Astrocyte (in vitro differentiated cells and primary cell): Measurements from ENCODE around the gene HDAC1. TPM values are rescaled to one million over a fixed set of nuclear protein-coding genes. Genes with fewer than 3 reads are reported as not detected.

ENCODE experiments used
- DNase-seq: peaks from one replicate; pipeline ENCODE4 v3.0.0-alpha.2; 2010; ENCODE audit warnings: low read depth
- FAIRE-seq: peaks from 2 replicates; lab custom pipeline; 2011; peaks lifted over from hg19 to GRCh38; lab: Jason Lieb, UNC
- H2AFZ ChIP-seq: 2 replicates; pipeline ENCODE4 v1.6.0; 2012; ENCODE audit warnings: low read depth, low read length, inconsistent platforms
- H3K27ac ChIP-seq: 2 replicates; pipeline ENCODE4 v1.5.1; 2011; ENCODE audit warnings: low read depth, low read length, inconsistent platforms
- H3K27me3 ChIP-seq: 2 replicates; pipeline ENCODE4 v1.6.0; 2011; ENCODE audit warnings: low read length, inconsistent platforms; ENCODE audit not compliant: insufficient read depth
- H3K36me3 ChIP-seq: 2 replicates; pipeline ENCODE4 v1.5.1; 2011; ENCODE audit warnings: low read length, inconsistent platforms; ENCODE audit not compliant: insufficient read depth
- H3K4me1 ChIP-seq: 2 replicates; pipeline ENCODE4 v1.5.1; 2011; ENCODE audit warnings: low read length, inconsistent platforms; ENCODE audit not compliant: insufficient read depth
- H3K4me2 ChIP-seq: 2 replicates; pipeline ENCODE4 v1.6.0; 2012; ENCODE audit warnings: low read length, inconsistent platforms
- H3K4me3 ChIP-seq: 2 replicates; pipeline ENCODE4 v1.5.1; 2011; ENCODE audit warnings: low read depth, mild to moderate bottlenecking, low read length, inconsistent platforms; ENCODE audit not compliant: insufficient read depth
- H3K79me2 ChIP-seq: 2 replicates; pipeline ENCODE4 v1.6.0; 2012; ENCODE audit warnings: mild to moderate bottlenecking, low read length, inconsistent platforms; ENCODE audit not compliant: insufficient read depth
- H3K9ac ChIP-seq: 2 replicates; pipeline ENCODE4 v1.6.0; 2012; ENCODE audit warnings: mild to moderate bottlenecking, low read length, inconsistent platforms
- H3K9me3 ChIP-seq: 2 replicates; pipeline ENCODE4 v1.5.1; 2012; ENCODE audit warnings: low read depth, mild to moderate bottlenecking, low read length, inconsistent platforms; ENCODE audit not compliant: insufficient read depth
- H4K20me1 ChIP-seq: 2 replicates; pipeline ENCODE4 v1.6.0; 2012; ENCODE audit warnings: low read length, inconsistent platforms; ENCODE audit not compliant: insufficient read depth
- H3K27ac Mint-ChIP-seq: one replicate; pipeline ENCODE4 v1.8.0; 2021; ENCODE audit warnings: mild to moderate bottlenecking, mixed read lengths; ENCODE audit not compliant: unreplicated experiment
- H3K27me3 Mint-ChIP-seq: one replicate; pipeline ENCODE4 v1.8.0; 2021; ENCODE audit warnings: low read depth, mixed read lengths; ENCODE audit not compliant: unreplicated experiment
- H3K36me3 Mint-ChIP-seq: one replicate; pipeline ENCODE4 v1.8.0; 2021; ENCODE audit warnings: low read depth, mixed read lengths; ENCODE audit not compliant: unreplicated experiment
- H3K4me1 Mint-ChIP-seq: one replicate; pipeline ENCODE4 v1.8.0; 2021; ENCODE audit warnings: low read depth, mixed read lengths; ENCODE audit not compliant: unreplicated experiment
- H3K4me3 Mint-ChIP-seq: one replicate; pipeline ENCODE4 v1.8.0; 2021; ENCODE audit warnings: mild to moderate bottlenecking, moderate library complexity, mixed read lengths; ENCODE audit not compliant: unreplicated experiment
- H3K9me3 Mint-ChIP-seq: one replicate; pipeline ENCODE4 v1.8.0; 2021; ENCODE audit warnings: mild to moderate bottlenecking, mixed read lengths; ENCODE audit not compliant: unreplicated experiment
- CTCF ChIP-seq: IDR thresholded peaks from 2 replicates; pipeline ENCODE4 v1.5.1; 2011; ENCODE audit warnings: low read depth, mild to moderate bottlenecking, inconsistent platforms, low read length, moderate library complexity; ENCODE audit not compliant: insufficient read depth
- EZH2 ChIP-seq: IDR thresholded peaks from 2 replicates; pipeline ENCODE4 v1.6.1; 2012; ENCODE audit warnings: mild to moderate bottlenecking, low read length, inconsistent platforms; ENCODE audit not compliant: insufficient read depth
- total RNA-seq: library from RNA; stranded (reverse); gene quantifications from 2 replicates; pipeline ENCODE4 v1.2.1, GENCODE V29; 2021

The HDAC1 gene
- total RNA-seq, 1 donor from 2014 or later = 99.6 TPM

- Histone ChIP-seq H3K79me2 (no peaks in the 10 kb centered on the region), H3K4me3 (no peak overlapping the region), H3K27ac (no peak overlapping the region), H3K4me1 (no peaks in the 10 kb centered on the region), H2AFZ (no peak overlapping the region), H3K27me3 (peaks cover 32% of the 10 kb centered on the region), H3K9me3 (no peaks in the 10 kb centered on the region), H3K4me2 (no peak overlapping the region), H4K20me1 (no peaks in the 10 kb centered on the region), H3K9ac (no peak overlapping the region), H3K36me3 (no peaks in the 10 kb centered on the region)
- peaks cover 19% of the 10 kb centered on the region for H3K27me3 Mint-ChIP-seq
- peaks cover 2% of the 10 kb centered on the region for H3K36me3 Mint-ChIP-seq
- H3K27ac Mint-ChIP-seq = no peak overlapping the region
- peaks cover 2% of the 10 kb centered on the region for H3K9me3 Mint-ChIP-seq
- TF ChIP-seq CTCF = no peak
- no peak for TF ChIP-seq EZH2
- H3K4me3 Mint-ChIP-seq = no peak overlapping the region
- FAIRE-seq (no peak), DNase-seq (no peak)
- H3K4me1 Mint-ChIP-seq = peaks cover 5% of the 10 kb centered on the region
Measured at GRCh38 chr1:32272557-32273390, 19.1 kb upstream of the HDAC1 start.

- Histone ChIP-seq H2AFZ (no peak overlapping the region), H3K79me2 (no peaks in the 10 kb centered on the region), H3K4me1 (no peaks in the 10 kb centered on the region), H3K36me3 (no peaks in the 10 kb centered on the region), H3K9me3 (no peaks in the 10 kb centered on the region), H4K20me1 (no peaks in the 10 kb centered on the region), H3K9ac (no peak overlapping the region), H3K27ac (no peak overlapping the region), H3K4me2 (no peak overlapping the region), H3K4me3 (no peak overlapping the region), H3K27me3 (peaks cover 32% of the 10 kb centered on the region)
- Mint-ChIP-seq H3K36me3 (peaks cover 2% of the 10 kb centered on the region), H3K27ac (no peak overlapping the region), H3K9me3 (peaks cover 2% of the 10 kb centered on the region), H3K4me1 (peaks cover 5% of the 10 kb centered on the region), H3K4me3 (no peak overlapping the region), H3K27me3 (peaks cover 19% of the 10 kb centered on the region)
- no peak for FAIRE-seq
- TF ChIP-seq CTCF = no peak
- TF ChIP-seq EZH2 = no peak
- DNase-seq = no peak
Measured at GRCh38 chr1:32273391-32274208, 18.3 kb upstream of the HDAC1 start.
